GM19372 (cell line): ENCODE results near the gene SCN11A.

Experiments
- ATAC-seq: cut with Tn5 transposase; IDR thresholded peaks from one replicate; pipeline ENCODE4 v1.9.1; 2021; ENCODE audit warnings: mild to moderate bottlenecking, low read depth, moderate library complexity; ENCODE audit not compliant: unreplicated experiment

Gene SCN11A

GRCh38 chr3:39011191-39011736, 40.5 kb downstream of the SCN11A start:
- no peak for ATAC-seq

- no peak for ATAC-seq
Measured at GRCh38 chr3:39005295-39005694, 46.4 kb downstream of the SCN11A start.
